Measurements from ENCODE around the gene OLIG2. TPM values are rescaled to one million over a fixed set of nuclear protein-coding genes. Genes with fewer than 3 reads are reported as not detected.

OLIG2 gene
- polyA plus RNA-seq, 1 of the 3 experiments (the other 2 are of a cell fraction): not detected

- Histone ChIP-seq H3K4me1 (ENCODE audit: control insufficient read depth in 1 of 2, insufficient read depth in 2 of 2, low read depth in 1 of 2, low read length in 1 of 2) (no peaks in the 10 kb centered on the region), H3K4me2 (no peak overlapping the region), H4K20me1 (ENCODE audit: insufficient read depth) (no peaks in the 10 kb centered on the region), H3K27ac (ENCODE audit: low read depth in 2 of 2, low read length in 1 of 2) (no peak overlapping the region), H3K79me2 (ENCODE audit: insufficient read depth) (no peaks in the 10 kb centered on the region), H3F3A (replicated peaks; ENCODE audit: insufficient read depth) (no peaks in the 10 kb centered on the region), H3K9me3 (no peaks in the 10 kb centered on the region), H2AFZ (ENCODE audit: low read depth) (no peak overlapping the region), H3K27me3 (ENCODE audit: insufficient read depth) (peaks cover 97% of the 10 kb centered on the region), H3K9ac (no peak overlapping the region), H3K9me2 (no peaks in the 10 kb centered on the region), H3K4me3 (ENCODE audit: low read depth in 2 of 2, low read length in 1 of 2) (no peak overlapping the region), H3K36me3 (replicated peaks in 1 of 2; ENCODE audit: control insufficient read depth in 1 of 2, insufficient read depth in 2 of 2, low read length in 1 of 2) (no peaks in the 10 kb centered on the region)
- WGBS (ENCODE audit: low lambda C conversion rate): 10% methylated on average over 31 of the region's 40 CpGs
- ChIA-PET POLR2A (no interaction called here), CTCF (interaction anchor here (1.1 kb wide), 1 partner anchor 30 kb away, joined by 3 read pairs; no protein-coding TSS in a partner anchor)
- DNase-seq: peak; percentile 26
- TF ChIP-seq YY1 (IDR thresholded peaks at IDR 0.05; ENCODE audit: low read depth): no peak
- TF ChIP-seq RXRA (IDR thresholded peaks at IDR 0.05; ENCODE audit: borderline replicate concordance, low read depth): no peak
- no peak for TF ChIP-seq FOXM1 (IDR thresholded peaks at IDR 0.05; ENCODE audit: low read depth)
- no peak for TF ChIP-seq FOXJ3 (CRISPR knock-in tag; IDR thresholded peaks at IDR 0.05)
- no peak for TF ChIP-seq GATA2 (CRISPR knock-in tag; IDR thresholded peaks at IDR 0.05)
- no peak for TF ChIP-seq TAF1 (IDR thresholded peaks at IDR 0.05; ENCODE audit: borderline replicate concordance, low read depth, low read length)
- TF ChIP-seq RFX5 (IDR thresholded peaks at IDR 0.05; ENCODE audit: low read length): no peak
- TF ChIP-seq SMC3 (IDR thresholded peaks at IDR 0.05; ENCODE audit: low read depth, low read length): no peak
- no peak for TF ChIP-seq FOSL2 (IDR thresholded peaks at IDR 0.05; ENCODE audit: borderline replicate concordance, low read depth)
- no peak for TF ChIP-seq ZBTB33 (IDR thresholded peaks at IDR 0.05; ENCODE audit: borderline replicate concordance, low read depth)
- no peak for TF ChIP-seq SIN3A (IDR thresholded peaks at IDR 0.05; ENCODE audit: borderline replicate concordance, low read depth, low read length)
- TF ChIP-seq TCF12 (IDR thresholded peaks at IDR 0.05): no peak
- no peak for TF ChIP-seq RCOR1 (IDR thresholded peaks at IDR 0.05; ENCODE audit: low read length)
Observed at GRCh38 chr21:33024201-33025103, 1.3 kb upstream of the OLIG2 start.

- Histone ChIP-seq H3K4me2 (no peak overlapping the region), H3K9me2 (no peaks in the 10 kb centered on the region)
- 2% methylated on average over 19 of the region's 22 CpGs for WGBS (ENCODE audit: low lambda C conversion rate)
Observed at GRCh38 chr21:33025106-33025488, 638 bp upstream of the OLIG2 start.

More at GRCh38 chr21:33025106-33025488, 638 bp upstream of the OLIG2 start:
- no peak overlapping the region for H2AFZ ChIP-seq (ENCODE audit: low read depth)
- no peak overlapping the region for H3K27ac ChIP-seq (ENCODE audit: low read depth in 2 of 2, low read length in 1 of 2)
- TF ChIP-seq ELF1 (IDR thresholded peaks at IDR 0.05) (no peak), FOSL2 (IDR thresholded peaks at IDR 0.05; ENCODE audit: borderline replicate concordance, low read depth) (no peak), CTCF (IDR thresholded peaks at IDR 0.05) (no peak; the same call in 1 of the 2 replicates), POLR2AphosphoS5 (IDR thresholded peaks at IDR 0.05; ENCODE audit: low read depth, low read length) (no peak), PBX3 (IDR thresholded peaks at IDR 0.05) (no peak), FOXJ3 (CRISPR knock-in tag; IDR thresholded peaks at IDR 0.05) (no peak), EP300 (IDR thresholded peaks at IDR 0.05; ENCODE audit: borderline replicate concordance in 1 of 2, low read depth in 1 of 2, low read length in 1 of 2) (no peak), TCF12 (IDR thresholded peaks at IDR 0.05) (no peak), SIN3A (IDR thresholded peaks at IDR 0.05; ENCODE audit: borderline replicate concordance, low read depth, low read length) (no peak), USF1 (IDR thresholded peaks at IDR 0.05; ENCODE audit: borderline replicate concordance, low read depth) (no peak)
- no peaks in the 10 kb centered on the region for H3K79me2 ChIP-seq (ENCODE audit: insufficient read depth)
- H3K4me3 ChIP-seq (ENCODE audit: low read depth in 2 of 2, low read length in 1 of 2): no peak overlapping the region; a peak in 1 of 4 replicates
- no peaks in the 10 kb centered on the region for H3K36me3 ChIP-seq (replicated peaks in 1 of 2; ENCODE audit: control insufficient read depth in 1 of 2, insufficient read depth in 2 of 2, low read length in 1 of 2)
- no peaks in the 10 kb centered on the region for H4K20me1 ChIP-seq (ENCODE audit: insufficient read depth)
- H3K4me1 ChIP-seq (ENCODE audit: control insufficient read depth in 1 of 2, insufficient read depth in 2 of 2, low read depth in 1 of 2, low read length in 1 of 2): no peaks in the 10 kb centered on the region
- CTCF ChIA-PET: interaction anchor here (1.1 kb wide), 2 partner anchors 30 to 85 kb away, joined by 3 read pairs; no protein-coding TSS in a partner anchor
- H3K27me3 ChIP-seq (ENCODE audit: insufficient read depth): peaks cover 97% of the 10 kb centered on the region
- DNase-seq: peak; percentile 24
- H3F3A ChIP-seq (replicated peaks; ENCODE audit: insufficient read depth): no peaks in the 10 kb centered on the region
- no peak overlapping the region for H3K9ac ChIP-seq
- no peaks in the 10 kb centered on the region for H3K9me3 ChIP-seq
- POLR2A ChIA-PET: no interaction called here

Data from SK-N-SH (cell line).